Tibial nerve (tissue), 4 donors: Measurements from ENCODE around the gene VPS13D.

Experiments
- EP300 ChIP-seq, 2 donors: sonication (generic); formaldehyde crosslinking; IDR thresholded peaks; one replicate each; pipeline ENCODE4 v1.6.1; 2017; ENCODE audit warnings: antibody characterized with exemption in 2 of 2, mild to moderate bottlenecking in 1 of 2
- POLR2A ChIP-seq, 2 donors: fragments of 450-650 bp; IDR thresholded peaks; one replicate each; pipeline ENCODE4 v1.6.1; 2017; ENCODE audit warnings: antibody characterized with exemption in 2 of 2, mild to moderate bottlenecking in 2 of 2, moderate library complexity in 2 of 2
- TF ChIP-seq, protein P1 (sequence below), 5 experiments: fragments of 200-600 bp in 3 of 5; fragments of 450-650 bp in 2 of 5; sonication (generic) in 3 of 5; IDR thresholded peaks; one replicate each; pipeline ENCODE4 v1.5.1; 2016 to 2019; ENCODE audit warnings: antibody characterized with exemption in 5 of 5, mild to moderate bottlenecking in 3 of 5, moderate library complexity in 2 of 5

DNA sequence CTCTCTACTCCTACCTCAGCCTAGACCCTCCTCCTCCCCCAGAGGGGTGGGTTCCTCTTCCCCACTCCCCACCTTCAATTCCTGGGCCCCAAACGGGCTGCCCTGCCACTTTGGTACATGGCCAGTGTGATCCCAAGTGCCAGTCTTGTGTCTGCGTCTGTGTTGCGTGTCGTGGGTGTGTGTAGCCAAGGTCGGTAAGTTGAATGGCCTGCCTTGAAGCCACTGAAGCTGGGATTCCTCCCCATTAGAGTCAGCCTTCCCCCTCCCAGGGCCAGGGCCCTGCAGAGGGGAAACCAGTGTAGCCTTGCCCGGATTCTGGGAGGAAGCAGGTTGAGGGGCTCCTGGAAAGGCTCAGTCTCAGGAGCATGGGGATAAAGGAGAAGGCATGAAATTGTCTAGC, 21.6 kb upstream of the VPS13D start:
- TF ChIP-seq, protein P1, sequence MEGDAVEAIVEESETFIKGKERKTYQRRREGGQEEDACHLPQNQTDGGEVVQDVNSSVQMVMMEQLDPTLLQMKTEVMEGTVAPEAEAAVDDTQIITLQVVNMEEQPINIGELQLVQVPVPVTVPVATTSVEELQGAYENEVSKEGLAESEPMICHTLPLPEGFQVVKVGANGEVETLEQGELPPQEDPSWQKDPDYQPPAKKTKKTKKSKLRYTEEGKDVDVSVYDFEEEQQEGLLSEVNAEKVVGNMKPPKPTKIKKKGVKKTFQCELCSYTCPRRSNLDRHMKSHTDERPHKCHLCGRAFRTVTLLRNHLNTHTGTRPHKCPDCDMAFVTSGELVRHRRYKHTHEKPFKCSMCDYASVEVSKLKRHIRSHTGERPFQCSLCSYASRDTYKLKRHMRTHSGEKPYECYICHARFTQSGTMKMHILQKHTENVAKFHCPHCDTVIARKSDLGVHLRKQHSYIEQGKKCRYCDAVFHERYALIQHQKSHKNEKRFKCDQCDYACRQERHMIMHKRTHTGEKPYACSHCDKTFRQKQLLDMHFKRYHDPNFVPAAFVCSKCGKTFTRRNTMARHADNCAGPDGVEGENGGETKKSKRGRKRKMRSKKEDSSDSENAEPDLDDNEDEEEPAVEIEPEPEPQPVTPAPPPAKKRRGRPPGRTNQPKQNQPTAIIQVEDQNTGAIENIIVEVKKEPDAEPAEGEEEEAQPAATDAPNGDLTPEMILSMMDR (IDR thresholded peaks at IDR 0.05): no peak
- TF ChIP-seq EP300 (IDR thresholded peaks at IDR 0.05) (no peak), POLR2A (IDR thresholded peaks at IDR 0.05) (no peak)
